K562 (cell line): Measurements from ENCODE around the gene SPNS1. TPM values are rescaled to one million over a fixed set of nuclear protein-coding genes. Genes with fewer than 3 reads are reported as not detected.

Source experiments
- ADNP ChIP-seq: fragments of 200-800 bp; sonication (Bioruptor generic); IDR thresholded peaks from 2 replicates; pipeline ENCODE4 v1.6.1; 2016; ENCODE audit warnings: missing genetic modification characterization, missing compliant biosample characterization
- ATF1 ChIP-seq, 2 experiments: fragments of 450-650 bp in 1 of 2; IDR thresholded peaks; 2 replicates each; pipeline ENCODE4 v1.6.1; 2016; ENCODE audit warnings: missing compliant biosample characterization in 1 of 2, missing genetic modification characterization in 1 of 2
- ATF2 ChIP-seq: sonication (generic); formaldehyde crosslinking; IDR thresholded peaks from 2 replicates; pipeline ENCODE4 v1.8.1; 2022; ENCODE audit warnings: missing genetic modification reagents
- DNMT1 ChIP-seq: fragments of 450-650 bp; IDR thresholded peaks from 2 replicates; pipeline ENCODE4 v1.6.1; 2016; ENCODE audit warnings: antibody characterized with exemption, mild to moderate bottlenecking
- IRF2 ChIP-seq: sonication (generic); formaldehyde crosslinking; IDR thresholded peaks from 2 replicates; pipeline ENCODE4 v1.8.1; 2022; ENCODE audit warnings: mild to moderate bottlenecking, missing genetic modification reagents
- JUN ChIP-seq, 2 experiments: sonication (generic) in 1 of 2; formaldehyde crosslinking in 1 of 2; IDR thresholded peaks; 2 replicates each; pipeline versions ENCODE4 v1.6.1 to v1.8.0; 2012 to 2022; ENCODE audit warnings: borderline replicate concordance in 2 of 2, mild to moderate bottlenecking in 2 of 2, improper control_type of control experiment in 1 of 2, low read depth in 1 of 2, low read length in 1 of 2, missing genetic modification reagents in 1 of 2
- MAFG ChIP-seq: fragments of 450-650 bp; conservative IDR thresholded peaks from 2 replicates; pipeline ENCODE4 v1.6.1; 2016; ENCODE audit warnings: missing genetic modification characterization, missing compliant biosample characterization
- NUFIP1 ChIP-seq: fragments of 450-650 bp; IDR thresholded peaks from 2 replicates; pipeline ENCODE4 v1.6.1; 2018; ENCODE audit not compliant: partially characterized antibody
- OTX1 ChIP-seq: fragments of 450-650 bp; formaldehyde crosslinking; IDR thresholded peaks from 2 replicates; pipeline ENCODE4 v1.4.0; 2022; ENCODE audit warnings: mild to moderate bottlenecking
- PHB ChIP-seq: fragments of 250-450 bp; sonication (Bioruptor Pico); IDR thresholded peaks from 2 replicates; pipeline ENCODE4 v1.5.0; 2021
- THAP7 ChIP-seq: fragments of 250-450 bp; sonication (Bioruptor Pico); IDR thresholded peaks from 2 replicates; pipeline ENCODE4 v1.5.0; 2021
- ZBTB8A ChIP-seq: fragments of 450-650 bp; IDR thresholded peaks from 2 replicates; pipeline ENCODE4 v1.6.1; 2018; ENCODE audit warnings: mild to moderate bottlenecking, moderate library complexity; ENCODE audit not compliant: partially characterized antibody
- ZNF133 ChIP-seq: fragments of 250-450 bp; sonication (Bioruptor Pico); IDR thresholded peaks from 2 replicates; pipeline ENCODE4 v1.4.0; 2020; ENCODE audit warnings: mild to moderate bottlenecking
- ZNF3 ChIP-seq: fragments of 250-450 bp; sonication (Bioruptor Pico); IDR thresholded peaks from 2 replicates; pipeline ENCODE4 v1.5.0; 2021; ENCODE audit warnings: mild to moderate bottlenecking, moderate library complexity
- ZNF354B ChIP-seq: fragments of 250-450 bp; sonication (Bioruptor Pico); IDR thresholded peaks from 2 replicates; pipeline ENCODE4 v1.4.0; 2020
- ZNF384 ChIP-seq: IDR thresholded peaks from 2 replicates; pipeline ENCODE4 v1.6.1; 2012; ENCODE audit warnings: low read depth, low read length, improper control_type of control experiment
- polyA plus RNA-seq, 8 experiments: library from polyadenylated mRNA; depleted of rRNA in 4 of 8; stranded (reverse) in 5 of 8; unstranded in 3 of 8; fragments of >200 nt; fragmentation: Nextera tagmentation in 2 of 8; fragmentation: Illumina TruSeq in 1 of 8; extraction: Ambion mirVana in 2 of 8; extraction: Trizol in 1 of 8; gene quantifications; 2 replicates each; pipeline versions ENCODE4 v1.2.1 to v1.2.3, GENCODE V29; 2011 to 2014; ENCODE audit warnings: inconsistent platforms in 1 of 8, missing spikeins in 1 of 8
- total RNA-seq, 7 experiments: library from RNA; depleted of rRNA in 6 of 7; stranded (reverse); fragments of >200 nt in 6 of 7; fragmentation: Illumina TruSeq in 2 of 7; extraction: Trizol in 2 of 7; gene quantifications; 2 replicates each; pipeline versions ENCODE4 v1.2.1 to v1.2.3, GENCODE V29; 2011 to 2021; ENCODE audit warnings: low replicate concordance in 1 of 7
- TF ChIP-seq, protein P1 (sequence below): sonication (generic); formaldehyde crosslinking; IDR thresholded peaks from 2 replicates; pipeline ENCODE4 v1.8.0; 2022; ENCODE audit warnings: missing genetic modification reagents, mild to moderate bottlenecking, borderline replicate concordance
- TF ChIP-seq, protein P2 (sequence below): sonication (generic); formaldehyde crosslinking; IDR thresholded peaks from 2 replicates; pipeline ENCODE4 v1.8.0; 2022; ENCODE audit warnings: missing genetic modification reagents, mild to moderate bottlenecking, borderline replicate concordance
- TF ChIP-seq, protein P3 (sequence below), 2 experiments: fragments of 450-650 bp; conservative IDR thresholded peaks; 2 replicates each; pipeline ENCODE4 v1.6.1; 2017; ENCODE audit warnings: mild to moderate bottlenecking in 2 of 2, moderate library complexity in 2 of 2
- TF ChIP-seq, protein P4 (sequence below): sonication (generic); formaldehyde crosslinking; IDR thresholded peaks from 2 replicates; pipeline ENCODE4 v1.8.0; 2022; ENCODE audit warnings: missing genetic modification reagents, mild to moderate bottlenecking, moderate library complexity, borderline replicate concordance

Gene SPNS1
- total and polyA plus RNA-seq, 9 of the 15 experiments (the other 6 are each of a cell fraction or from before 2014, with no cell fraction given), result 0.58 to 64.9 (median 13.7) TPM

DNA sequence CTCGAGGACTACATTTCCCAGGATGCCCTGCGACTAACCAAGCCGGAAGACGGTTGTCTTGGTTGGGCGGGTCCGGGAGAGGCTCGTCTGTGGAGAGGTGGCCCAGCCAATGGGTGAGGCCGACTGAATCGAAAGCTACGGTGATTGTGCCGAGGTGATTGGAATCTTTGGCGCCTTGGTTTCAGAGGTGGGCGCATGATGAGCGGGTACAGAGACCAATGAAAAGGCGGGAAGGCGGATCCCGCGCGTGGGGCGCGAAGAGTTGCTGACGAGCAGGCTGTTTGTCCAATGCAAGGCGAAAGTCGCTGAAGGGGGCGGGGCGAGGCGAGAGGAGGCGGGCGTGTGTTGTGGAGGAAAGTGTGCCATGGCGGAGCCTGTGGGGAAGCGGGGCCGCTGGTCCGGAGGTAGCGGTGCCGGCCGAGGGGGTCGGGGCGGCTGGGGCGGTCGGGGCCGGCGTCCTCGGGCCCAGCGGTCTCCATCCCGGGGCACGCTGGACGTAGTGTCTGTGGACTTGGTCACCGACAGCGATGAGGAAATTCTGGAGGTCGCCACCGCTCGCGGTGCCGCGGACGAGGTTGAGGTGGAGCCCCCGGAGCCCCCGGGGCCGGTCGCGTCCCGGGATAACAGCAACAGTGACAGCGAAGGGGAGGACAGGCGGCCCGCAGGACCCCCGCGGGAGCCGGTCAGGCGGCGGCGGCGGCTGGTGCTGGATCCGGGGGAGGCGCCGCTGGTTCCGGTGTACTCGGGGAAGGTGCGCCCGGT lies 23.7 kb upstream of the SPNS1 start, which contains the start of gene NFATC2IP (continued):
- TF ChIP-seq, protein P1, sequence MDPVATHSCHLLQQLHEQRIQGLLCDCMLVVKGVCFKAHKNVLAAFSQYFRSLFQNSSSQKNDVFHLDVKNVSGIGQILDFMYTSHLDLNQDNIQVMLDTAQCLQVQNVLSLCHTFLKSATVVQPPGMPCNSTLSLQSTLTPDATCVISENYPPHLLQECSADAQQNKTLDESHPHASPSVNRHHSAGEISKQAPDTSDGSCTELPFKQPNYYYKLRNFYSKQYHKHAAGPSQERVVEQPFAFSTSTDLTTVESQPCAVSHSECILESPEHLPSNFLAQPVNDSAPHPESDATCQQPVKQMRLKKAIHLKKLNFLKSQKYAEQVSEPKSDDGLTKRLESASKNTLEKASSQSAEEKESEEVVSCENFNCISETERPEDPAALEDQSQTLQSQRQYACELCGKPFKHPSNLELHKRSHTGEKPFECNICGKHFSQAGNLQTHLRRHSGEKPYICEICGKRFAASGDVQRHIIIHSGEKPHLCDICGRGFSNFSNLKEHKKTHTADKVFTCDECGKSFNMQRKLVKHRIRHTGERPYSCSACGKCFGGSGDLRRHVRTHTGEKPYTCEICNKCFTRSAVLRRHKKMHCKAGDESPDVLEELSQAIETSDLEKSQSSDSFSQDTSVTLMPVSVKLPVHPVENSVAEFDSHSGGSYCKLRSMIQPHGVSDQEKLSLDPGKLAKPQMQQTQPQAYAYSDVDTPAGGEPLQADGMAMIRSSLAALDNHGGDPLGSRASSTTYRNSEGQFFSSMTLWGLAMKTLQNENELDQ (CRISPR knock-in tag), result no peak
- TF ChIP-seq ZNF354B (CRISPR knock-in tag) (no peak), DNMT1 (no peak), IRF2 (CRISPR knock-in tag) (no peak), ZNF384 (no peak), NUFIP1 (no peak), MAFG (tag) (no peak), ZNF3 (CRISPR knock-in tag) (no peak), ZBTB8A (no peak), ZNF133 (CRISPR knock-in tag) (no peak), THAP7 (CRISPR knock-in tag) (no peak), PHB (no peak; the same call in 1 of the 2 replicates), ADNP (tag) (no peak), ATF1 (CRISPR knock-in tag; IDR thresholded peaks at IDR 0.05) (0 out of 2 replicates have a peak, but pooled peaks have one; percentile 37), ATF1 (tag; IDR thresholded peaks at IDR 0.05) (peak; percentile 94), OTX1 (CRISPR knock-in tag) (0 out of 2 replicates have a peak, but pooled peaks have one; percentile 38), ATF2 (CRISPR knock-in tag) (no peak), JUN (IDR thresholded peaks at IDR 0.05; ENCODE audit: borderline replicate concordance, low read depth, low read length) (no peak; the same call in 1 of the 2 replicates), JUN (CRISPR knock-in tag; IDR thresholded peaks at IDR 0.05; ENCODE audit: borderline replicate concordance) (no peak)
- TF ChIP-seq, protein P2, sequence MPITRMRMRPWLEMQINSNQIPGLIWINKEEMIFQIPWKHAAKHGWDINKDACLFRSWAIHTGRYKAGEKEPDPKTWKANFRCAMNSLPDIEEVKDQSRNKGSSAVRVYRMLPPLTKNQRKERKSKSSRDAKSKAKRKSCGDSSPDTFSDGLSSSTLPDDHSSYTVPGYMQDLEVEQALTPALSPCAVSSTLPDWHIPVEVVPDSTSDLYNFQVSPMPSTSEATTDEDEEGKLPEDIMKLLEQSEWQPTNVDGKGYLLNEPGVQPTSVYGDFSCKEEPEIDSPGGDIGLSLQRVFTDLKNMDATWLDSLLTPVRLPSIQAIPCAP (CRISPR knock-in tag), result no peak
- TF ChIP-seq, protein P3, sequence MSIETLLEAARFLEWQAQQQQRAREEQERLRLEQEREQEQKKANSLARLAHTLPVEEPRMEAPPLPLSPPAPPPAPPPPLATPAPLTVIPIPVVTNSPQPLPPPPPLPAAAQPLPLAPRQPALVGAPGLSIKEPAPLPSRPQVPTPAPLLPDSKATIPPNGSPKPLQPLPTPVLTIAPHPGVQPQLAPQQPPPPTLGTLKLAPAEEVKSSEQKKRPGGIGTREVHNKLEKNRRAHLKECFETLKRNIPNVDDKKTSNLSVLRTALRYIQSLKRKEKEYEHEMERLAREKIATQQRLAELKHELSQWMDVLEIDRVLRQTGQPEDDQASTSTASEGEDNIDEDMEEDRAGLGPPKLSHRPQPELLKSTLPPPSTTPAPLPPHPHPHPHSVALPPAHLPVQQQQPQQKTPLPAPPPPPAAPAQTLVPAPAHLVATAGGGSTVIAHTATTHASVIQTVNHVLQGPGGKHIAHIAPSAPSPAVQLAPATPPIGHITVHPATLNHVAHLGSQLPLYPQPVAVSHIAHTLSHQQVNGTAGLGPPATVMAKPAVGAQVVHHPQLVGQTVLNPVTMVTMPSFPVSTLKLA (conservative IDR thresholded peaks at IDR 0.05), result peak; percentile 78 to 89
- TF ChIP-seq, protein P4, sequence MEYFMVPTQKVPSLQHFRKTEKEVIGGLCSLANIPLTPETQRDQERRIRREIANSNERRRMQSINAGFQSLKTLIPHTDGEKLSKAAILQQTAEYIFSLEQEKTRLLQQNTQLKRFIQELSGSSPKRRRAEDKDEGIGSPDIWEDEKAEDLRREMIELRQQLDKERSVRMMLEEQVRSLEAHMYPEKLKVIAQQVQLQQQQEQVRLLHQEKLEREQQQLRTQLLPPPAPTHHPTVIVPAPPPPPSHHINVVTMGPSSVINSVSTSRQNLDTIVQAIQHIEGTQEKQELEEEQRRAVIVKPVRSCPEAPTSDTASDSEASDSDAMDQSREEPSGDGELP (CRISPR knock-in tag), result peak; percentile 62
